ELF-1 (cell line): ENCODE data around the gene UCMA.

ENCODE experiments used
- DNase-seq: peaks from one replicate; pipeline ENCODE4 v3.0.0-alpha.2; 2016; ENCODE audit warnings: low read depth, low spot score

The UCMA gene

GRCh38 chr10:13187135-13187534 lies 47.0 kb downstream of the UCMA start:
- DNase-seq = no peak

- no peak for DNase-seq
These were observed 49.3 kb downstream of the UCMA start for GRCh38 chr10:13184730-13185514.

- no peak for DNase-seq
These were observed 49.9 kb downstream of the UCMA start for GRCh38 chr10:13184276-13184675.

GRCh38 chr10:13183625-13184024 lies 50.5 kb downstream of the UCMA start:
- DNase-seq = no peak

GRCh38 chr10:13182424-13182823 lies 51.8 kb downstream of the UCMA start:
- no peak for DNase-seq

GRCh38 chr10:13180788-13181187 lies 53.4 kb downstream of the UCMA start:
- no peak for DNase-seq

- no peak for DNase-seq
These were observed 60.6 kb downstream of the UCMA start for GRCh38 chr10:13173616-13174015.
